GM12875 (cell line): ENCODE results near the gene WASF3.
A peak's percentile ranks its signal among the peaks of the same experiment; 100 is the strongest.

Experiments used
- H3K4me3 ChIP-seq: one replicate; pipeline ENCODE4 v1.5.1; 2011; ENCODE audit warnings: low read depth, low read length, control low read depth
- TF ChIP-seq, protein P1 (sequence below): IDR thresholded peaks from 2 replicates; pipeline ENCODE4 v1.5.1; 2011; ENCODE audit warnings: low read depth, mild to moderate bottlenecking, control low read depth, inconsistent platforms, low read length, moderate library complexity, borderline replicate concordance; ENCODE audit not compliant: insufficient read depth

WASF3 gene

DNA sequence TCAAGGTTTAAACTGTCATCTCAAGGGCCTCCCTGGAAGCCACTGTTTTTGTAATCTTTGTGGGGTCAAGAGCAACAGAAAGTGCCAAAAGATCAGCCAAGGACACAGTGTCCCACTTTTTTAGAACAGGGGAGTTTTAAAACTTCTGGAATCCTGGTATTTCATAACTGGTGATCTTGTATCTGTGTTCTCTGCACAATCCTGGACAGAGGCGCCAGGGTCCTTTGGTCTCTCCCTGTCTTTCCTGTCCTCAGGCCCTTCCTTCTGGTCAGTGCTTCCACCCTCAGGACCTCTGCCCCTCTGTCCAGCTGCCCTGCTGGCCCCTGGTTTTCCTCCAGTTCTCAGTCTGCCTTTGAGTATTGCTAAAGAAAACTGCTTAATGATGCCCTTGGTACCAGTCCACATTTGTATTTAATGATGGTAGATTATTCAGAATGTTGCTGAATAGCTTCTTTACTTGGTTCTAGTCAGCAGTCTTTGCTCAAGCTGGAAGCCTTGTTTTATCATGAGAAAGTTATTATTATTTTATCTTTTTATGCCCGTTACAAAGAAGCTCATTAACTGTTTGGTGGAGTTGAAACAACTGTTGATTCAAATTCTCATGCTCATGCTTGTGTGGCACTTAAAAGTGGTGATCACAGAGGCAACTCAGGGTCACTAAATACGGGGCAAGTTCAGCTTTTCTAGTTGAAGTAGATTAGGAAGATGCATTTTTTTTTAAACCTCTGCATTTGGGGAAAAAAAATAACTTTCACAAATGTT, 47.5 kb downstream of the WASF3 start:
- no peak overlapping the region for H3K4me3 ChIP-seq
- TF ChIP-seq, protein P1, sequence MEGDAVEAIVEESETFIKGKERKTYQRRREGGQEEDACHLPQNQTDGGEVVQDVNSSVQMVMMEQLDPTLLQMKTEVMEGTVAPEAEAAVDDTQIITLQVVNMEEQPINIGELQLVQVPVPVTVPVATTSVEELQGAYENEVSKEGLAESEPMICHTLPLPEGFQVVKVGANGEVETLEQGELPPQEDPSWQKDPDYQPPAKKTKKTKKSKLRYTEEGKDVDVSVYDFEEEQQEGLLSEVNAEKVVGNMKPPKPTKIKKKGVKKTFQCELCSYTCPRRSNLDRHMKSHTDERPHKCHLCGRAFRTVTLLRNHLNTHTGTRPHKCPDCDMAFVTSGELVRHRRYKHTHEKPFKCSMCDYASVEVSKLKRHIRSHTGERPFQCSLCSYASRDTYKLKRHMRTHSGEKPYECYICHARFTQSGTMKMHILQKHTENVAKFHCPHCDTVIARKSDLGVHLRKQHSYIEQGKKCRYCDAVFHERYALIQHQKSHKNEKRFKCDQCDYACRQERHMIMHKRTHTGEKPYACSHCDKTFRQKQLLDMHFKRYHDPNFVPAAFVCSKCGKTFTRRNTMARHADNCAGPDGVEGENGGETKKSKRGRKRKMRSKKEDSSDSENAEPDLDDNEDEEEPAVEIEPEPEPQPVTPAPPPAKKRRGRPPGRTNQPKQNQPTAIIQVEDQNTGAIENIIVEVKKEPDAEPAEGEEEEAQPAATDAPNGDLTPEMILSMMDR: no peak

DNA sequence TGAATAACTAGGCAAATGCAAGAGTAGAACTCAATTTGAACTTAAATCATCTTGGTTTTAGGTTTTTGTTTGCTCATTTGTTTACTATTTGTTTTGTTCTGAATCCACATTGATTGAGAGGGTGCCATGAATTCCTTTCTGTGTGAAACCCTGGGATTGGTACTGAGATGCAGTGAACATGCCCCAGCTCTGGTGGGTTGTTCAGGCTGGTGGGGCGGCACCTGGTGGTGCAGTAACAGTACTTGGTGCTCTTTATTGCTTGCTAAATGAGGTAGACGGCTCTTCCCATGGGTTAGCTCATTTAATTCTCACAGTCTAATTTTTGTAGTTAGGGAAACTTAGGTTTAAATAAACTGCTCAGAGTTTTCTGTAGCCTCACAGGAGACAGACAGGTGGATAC, 48.4 kb downstream of the WASF3 start:
- TF ChIP-seq, protein P1: peak; percentile 13; the same call in 1 of the 2 replicates

GRCh38 chr13:26606631-26607030, 49.1 kb downstream of the WASF3 start:
- no peak overlapping the region for H3K4me3 ChIP-seq
- TF ChIP-seq, protein P1: no peak

More for the DNA sequence above, 48.4 kb downstream of the WASF3 start:
- no peak overlapping the region for H3K4me3 ChIP-seq

DNA sequence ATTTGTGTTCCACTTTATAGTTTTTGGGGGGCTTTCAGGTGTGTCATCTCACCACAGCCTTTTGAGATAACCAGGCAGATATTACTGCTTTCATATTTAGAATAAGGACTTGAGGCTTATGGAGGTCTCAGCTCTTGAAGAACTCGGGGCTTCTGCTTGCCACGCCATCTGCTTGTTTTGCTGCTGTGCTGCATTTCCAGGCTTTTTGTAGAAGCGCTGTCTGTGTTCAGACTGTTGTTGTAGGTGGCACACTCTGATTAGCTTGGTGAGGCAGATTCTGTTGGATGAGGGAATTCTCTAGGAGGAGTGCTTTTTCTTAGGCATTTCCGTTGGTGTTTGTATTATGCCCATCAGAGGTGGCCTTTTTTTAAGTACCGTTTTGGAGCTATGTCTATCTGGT, 57.2 kb downstream of the WASF3 start:
- TF ChIP-seq, protein P1: no peak
- H3K4me3 ChIP-seq: no peak overlapping the region

GRCh38 chr13:26616126-26616525, 58.6 kb downstream of the WASF3 start:
- TF ChIP-seq, protein P1: no peak
- no peak overlapping the region for H3K4me3 ChIP-seq

GRCh38 chr13:26618726-26619125, 61.2 kb downstream of the WASF3 start:
- no peak overlapping the region for H3K4me3 ChIP-seq
- TF ChIP-seq, protein P1: no peak

DNA sequence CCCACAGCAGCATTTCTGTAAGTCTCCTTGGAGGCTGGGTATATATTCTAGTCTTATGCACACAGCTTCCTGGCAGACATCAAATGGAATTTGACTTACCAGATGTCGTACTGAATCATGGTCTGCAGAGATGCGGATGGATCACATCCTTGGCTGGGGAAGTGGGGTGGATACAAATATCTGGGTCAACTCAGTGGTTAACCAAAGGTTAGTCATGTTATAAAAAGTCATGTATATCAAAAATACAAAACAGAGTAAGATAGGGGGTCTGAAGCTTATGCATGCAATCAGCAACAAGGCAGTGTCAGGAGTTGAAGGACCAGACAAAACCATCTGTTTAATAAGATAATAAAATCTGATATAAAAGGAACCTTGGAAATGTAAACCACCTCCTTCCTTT, 61.9 kb downstream of the WASF3 start:
- no peak overlapping the region for H3K4me3 ChIP-seq
- TF ChIP-seq, protein P1: no peak
